ELF-1 (cell line): ENCODE results near the gene ARHGEF12.

Source experiments
- DNase-seq: peaks from one replicate; pipeline ENCODE4 v3.0.0-alpha.2; 2016; ENCODE audit warnings: low read depth, low spot score

The ARHGEF12 gene

GRCh38 chr11:120536091-120536796 lies 200.0 kb downstream of the ARHGEF12 start:
- DNase-seq = no peak

GRCh38 chr11:120536797-120537169 lies 200.6 kb downstream of the ARHGEF12 start:
- no peak for DNase-seq

GRCh38 chr11:120537996-120538395 lies 201.8 kb downstream of the ARHGEF12 start:
- no peak for DNase-seq

GRCh38 chr11:120538707-120539106 lies 202.5 kb downstream of the ARHGEF12 start:
- no peak for DNase-seq
